Tibial nerve (tissue), 4 donors: ENCODE data around the gene PCBD1. TPM values are rescaled to one million over a fixed set of nuclear protein-coding genes. Genes with fewer than 3 reads are reported as not detected.
"Not testable (repeated sequence)": the region's sequence is repeated elsewhere in the genome, so short reads cannot be mapped to it uniquely, and the experiment has no call there.

ENCODE experiments used
- DNase-seq, 2 donors: peaks; one replicate each; pipeline ENCODE4 v3.0.0-alpha.2; 2019; ENCODE audit warnings: low spot score in 2 of 2
- H3K27ac ChIP-seq, 4 donors: fragments of 200-600 bp; sonication (generic) in 3 of 4; one replicate each; pipeline ENCODE4 v1.5.1; 2017 to 2019; ENCODE audit warnings: mild to moderate bottlenecking in 1 of 4
- H3K27me3 ChIP-seq, 2 donors: fragments of 200-600 bp; sonication (generic) in 1 of 2; one replicate each; pipeline versions ENCODE4 v1.5.1 to v1.6.0; 2017 to 2019
- H3K36me3 ChIP-seq, 3 donors: fragments of 200-600 bp; sonication (generic); one replicate each; pipeline ENCODE4 v1.5.1; 2018 to 2019
- H3K4me1 ChIP-seq, 4 donors: fragments of 200-600 bp; sonication (generic) in 3 of 4; one replicate each; pipeline ENCODE4 v1.5.1; 2017 to 2019
- H3K4me3 ChIP-seq, 4 donors: fragments of 200-600 bp; sonication (generic) in 3 of 4; one replicate each; pipeline ENCODE4 v1.5.1; 2017 to 2019; ENCODE audit warnings: mild to moderate bottlenecking in 1 of 4, moderate library complexity in 1 of 4
- H3K9me3 ChIP-seq, 4 donors: fragments of 200-600 bp; sonication (generic) in 3 of 4; one replicate each; pipeline ENCODE4 v1.5.1; 2017 to 2019
- EP300 ChIP-seq, 2 donors: sonication (generic); formaldehyde crosslinking; IDR thresholded peaks; one replicate each; pipeline ENCODE4 v1.6.1; 2017; ENCODE audit warnings: antibody characterized with exemption in 2 of 2, mild to moderate bottlenecking in 1 of 2
- POLR2A ChIP-seq, 2 donors: fragments of 450-650 bp; IDR thresholded peaks; one replicate each; pipeline ENCODE4 v1.6.1; 2017; ENCODE audit warnings: antibody characterized with exemption in 2 of 2, mild to moderate bottlenecking in 2 of 2, moderate library complexity in 2 of 2
- WGBS, 2 donors: methylation state at CpG; one replicate each; pipeline ENCODE4 v1.1.5; 2018; 5-methylcytosine and 5-hydroxymethylcytosine counted together
- total RNA-seq, 4 donors: library from RNA; depleted of rRNA; stranded (reverse); fragments of >200 nt; gene quantifications; one replicate each; pipeline ENCODE4 v1.1.0, GENCODE V29; 2016
- TF ChIP-seq, protein P1 (sequence below), 5 experiments: fragments of 200-600 bp in 3 of 5; fragments of 450-650 bp in 2 of 5; sonication (generic) in 3 of 5; IDR thresholded peaks; one replicate each; pipeline ENCODE4 v1.5.1; 2016 to 2019; ENCODE audit warnings: antibody characterized with exemption in 5 of 5, mild to moderate bottlenecking in 3 of 5, moderate library complexity in 2 of 5

PCBD1 gene
- total RNA-seq, 4 donors from 2014 or later, result 32.2 to 57.7 (median 39.1) TPM

DNA sequence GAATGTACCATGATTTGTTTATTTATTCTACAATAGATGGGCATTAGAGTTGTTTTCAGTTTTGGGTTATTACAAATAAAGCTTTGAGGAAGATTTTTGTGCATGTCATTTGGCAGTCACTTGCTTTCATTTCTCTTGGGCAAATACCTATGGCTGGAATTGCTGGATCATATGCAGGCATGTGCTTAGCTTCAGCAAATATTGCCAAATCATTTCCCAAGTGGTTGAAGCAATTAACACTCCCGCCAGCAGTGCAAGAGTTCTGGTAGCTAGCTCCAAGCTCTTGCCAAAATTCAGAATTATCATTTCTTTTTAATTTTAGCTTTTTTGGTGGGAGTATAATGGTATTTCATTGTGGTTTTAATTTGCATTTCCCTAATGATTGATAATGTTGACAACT lies 32.9 kb upstream of the PCBD1 start:
- H3K27ac ChIP-seq, result no peak overlapping the region
- H3K27me3 ChIP-seq, result no peaks in the 10 kb centered on the region
- TF ChIP-seq EP300 (IDR thresholded peaks at IDR 0.05), result no peak
- no peak overlapping the region for H3K4me3 ChIP-seq
- no peaks in the 10 kb centered on the region for H3K36me3 ChIP-seq
- DNase-seq, result no peak
- no peaks in the 10 kb centered on the region for H3K9me3 ChIP-seq
- H3K4me1 ChIP-seq, result peaks cover 0 to 4% (median 0%) of the 10 kb centered on the region in 4 donors
- 44 to 58% methylated on average over 1 of the region's 1 CpG for WGBS, 2 donors

DNA sequence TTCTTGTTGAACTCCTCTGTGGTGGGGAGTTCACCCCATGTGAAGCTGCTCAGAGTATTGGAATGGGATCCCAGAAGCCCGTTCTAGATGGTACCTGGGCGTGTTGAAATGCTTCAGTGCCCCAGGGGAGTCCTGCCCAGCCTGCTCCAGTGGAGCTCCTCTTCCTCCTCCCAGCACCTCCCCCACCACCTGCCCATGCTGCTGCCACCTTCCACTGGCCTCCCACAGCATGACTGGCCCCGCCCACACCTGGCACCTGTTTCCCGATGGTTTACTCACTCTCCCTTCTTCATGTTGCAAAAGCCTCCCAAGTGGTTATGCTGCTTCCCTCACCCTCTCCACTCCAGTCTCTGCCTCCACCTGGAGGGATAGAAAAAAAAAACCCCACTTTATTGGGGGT lies 32.2 kb upstream of the PCBD1 start:
- no peak for DNase-seq
- 57 to 69% methylated on average over 4 of the region's 4 CpGs for WGBS, 2 donors
- no peak overlapping the region for H3K4me3 ChIP-seq
- H3K4me1 ChIP-seq, result peaks cover 0 to 2% (median 0%) of the 10 kb centered on the region in 4 donors
- no peak for TF ChIP-seq EP300 (IDR thresholded peaks at IDR 0.05)
- no peak for TF ChIP-seq POLR2A (IDR thresholded peaks at IDR 0.05)
- TF ChIP-seq, protein P1, sequence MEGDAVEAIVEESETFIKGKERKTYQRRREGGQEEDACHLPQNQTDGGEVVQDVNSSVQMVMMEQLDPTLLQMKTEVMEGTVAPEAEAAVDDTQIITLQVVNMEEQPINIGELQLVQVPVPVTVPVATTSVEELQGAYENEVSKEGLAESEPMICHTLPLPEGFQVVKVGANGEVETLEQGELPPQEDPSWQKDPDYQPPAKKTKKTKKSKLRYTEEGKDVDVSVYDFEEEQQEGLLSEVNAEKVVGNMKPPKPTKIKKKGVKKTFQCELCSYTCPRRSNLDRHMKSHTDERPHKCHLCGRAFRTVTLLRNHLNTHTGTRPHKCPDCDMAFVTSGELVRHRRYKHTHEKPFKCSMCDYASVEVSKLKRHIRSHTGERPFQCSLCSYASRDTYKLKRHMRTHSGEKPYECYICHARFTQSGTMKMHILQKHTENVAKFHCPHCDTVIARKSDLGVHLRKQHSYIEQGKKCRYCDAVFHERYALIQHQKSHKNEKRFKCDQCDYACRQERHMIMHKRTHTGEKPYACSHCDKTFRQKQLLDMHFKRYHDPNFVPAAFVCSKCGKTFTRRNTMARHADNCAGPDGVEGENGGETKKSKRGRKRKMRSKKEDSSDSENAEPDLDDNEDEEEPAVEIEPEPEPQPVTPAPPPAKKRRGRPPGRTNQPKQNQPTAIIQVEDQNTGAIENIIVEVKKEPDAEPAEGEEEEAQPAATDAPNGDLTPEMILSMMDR (IDR thresholded peaks at IDR 0.05), result no peak
- H3K9me3 ChIP-seq, result no peaks in the 10 kb centered on the region
- no peak overlapping the region for H3K27ac ChIP-seq
- no peaks in the 10 kb centered on the region for H3K27me3 ChIP-seq
- H3K36me3 ChIP-seq, result no peaks in the 10 kb centered on the region

DNA sequence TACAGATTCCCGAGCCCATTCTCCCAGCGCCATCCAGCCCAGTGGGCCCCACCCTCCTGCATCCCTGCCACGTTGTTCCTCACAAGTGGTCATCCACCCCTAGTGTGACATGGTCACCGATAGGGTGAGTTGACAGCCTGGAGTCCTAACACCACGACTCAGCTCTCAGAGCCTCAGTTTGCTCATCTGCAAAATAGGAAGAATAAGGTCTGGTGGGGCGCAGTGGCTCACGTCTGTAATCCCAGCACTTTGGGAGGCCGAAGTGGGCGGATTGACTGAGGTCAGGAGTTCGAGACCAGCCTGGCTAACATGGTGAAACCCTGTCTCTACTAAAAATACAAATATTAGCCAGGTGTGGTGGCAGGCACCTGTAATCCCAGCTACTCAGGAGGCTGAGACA lies 31.5 kb upstream of the PCBD1 start:
- not testable (repeated sequence) for H3K4me1 ChIP-seq, H3K27me3 ChIP-seq, H3K27ac ChIP-seq, H3K4me3 ChIP-seq, H3K9me3 ChIP-seq, H3K36me3 ChIP-seq, DNase-seq
- WGBS, 2 donors, result 81 to 85% methylated on average over 10 of the region's 10 CpGs

DNA sequence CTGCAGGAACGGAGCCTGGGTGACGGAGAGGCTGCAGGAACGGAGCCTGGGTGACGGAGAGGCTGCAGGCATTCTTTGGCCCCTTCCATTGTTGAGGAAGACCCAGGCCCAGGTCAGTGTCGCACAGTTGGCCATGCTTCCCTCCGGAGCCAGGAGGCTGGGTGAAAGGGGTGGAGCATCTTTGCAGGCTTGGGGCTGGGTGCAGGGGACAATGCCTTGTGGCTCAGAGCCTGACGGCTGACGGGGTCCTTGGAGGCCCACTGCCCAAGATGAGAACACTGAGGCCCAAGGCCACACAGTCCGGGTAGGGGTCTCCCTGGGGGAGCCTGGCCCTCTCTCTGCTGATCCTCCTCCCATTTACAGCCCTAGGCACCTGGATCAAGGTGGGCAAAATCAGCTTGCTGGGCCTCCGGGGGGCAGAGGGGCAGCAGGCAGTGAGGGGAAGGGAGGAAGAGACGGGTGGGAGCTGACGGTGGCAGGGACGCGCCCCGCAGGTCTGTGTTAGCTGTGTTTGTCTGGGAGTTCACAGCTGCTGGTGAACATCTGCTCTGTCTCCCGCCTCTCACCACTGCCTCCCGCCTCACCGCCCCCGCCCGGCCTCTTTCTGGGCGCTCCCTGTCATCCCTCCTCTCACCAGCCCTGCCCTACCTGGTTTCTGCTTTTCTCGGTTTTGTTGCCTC lies 30.6 kb upstream of the PCBD1 start:
- no peaks in the 10 kb centered on the region for H3K9me3 ChIP-seq
- no peak for DNase-seq
- no peaks in the 10 kb centered on the region for H3K27me3 ChIP-seq
- no peak overlapping the region for H3K4me3 ChIP-seq
- WGBS, 2 donors, result 43 to 55% methylated on average over 16 to 20 of the region's 22 CpGs
- TF ChIP-seq, protein P1 (IDR thresholded peaks at IDR 0.05), result no peak
- no peak for TF ChIP-seq POLR2A (IDR thresholded peaks at IDR 0.05)
- no peak for TF ChIP-seq EP300 (IDR thresholded peaks at IDR 0.05)
- H3K4me1 ChIP-seq, result no peaks in the 10 kb centered on the region
- H3K36me3 ChIP-seq, result no peaks in the 10 kb centered on the region
- no peak overlapping the region for H3K27ac ChIP-seq

DNA sequence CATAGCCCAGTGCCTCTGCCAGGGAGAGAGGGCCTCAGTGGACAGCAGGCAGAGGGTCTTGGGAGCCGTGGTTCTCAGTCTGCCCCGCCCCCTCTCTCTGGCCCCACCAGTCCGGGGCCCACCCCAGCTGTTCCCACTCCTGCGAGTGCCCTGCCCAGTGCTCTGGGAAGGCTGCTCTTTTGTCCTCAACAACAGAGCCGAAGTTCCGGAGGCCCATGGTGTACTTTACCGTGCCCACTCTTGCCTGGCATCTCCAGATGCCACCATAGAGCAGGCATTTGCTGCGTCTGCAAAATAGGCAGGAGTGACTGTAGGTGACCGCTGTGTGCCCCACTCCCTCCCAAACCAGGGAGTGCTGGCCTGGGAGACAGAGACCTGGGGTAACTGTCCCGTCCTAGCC lies 29.3 kb upstream of the PCBD1 start:
- Histone ChIP-seq H3K27me3 (no peaks in the 10 kb centered on the region), H3K4me3 (no peak overlapping the region), H3K27ac (no peak overlapping the region), H3K36me3 (no peaks in the 10 kb centered on the region), H3K9me3 (no peaks in the 10 kb centered on the region), H3K4me1 (no peaks in the 10 kb centered on the region)
- no peak for DNase-seq
- no peak for TF ChIP-seq POLR2A (IDR thresholded peaks at IDR 0.05)
- no peak for TF ChIP-seq EP300 (IDR thresholded peaks at IDR 0.05)
- TF ChIP-seq, protein P1 (IDR thresholded peaks at IDR 0.05), result no peak
- WGBS, 2 donors, result 48 to 59% methylated on average over 4 to 10 of the region's 10 CpGs

DNA sequence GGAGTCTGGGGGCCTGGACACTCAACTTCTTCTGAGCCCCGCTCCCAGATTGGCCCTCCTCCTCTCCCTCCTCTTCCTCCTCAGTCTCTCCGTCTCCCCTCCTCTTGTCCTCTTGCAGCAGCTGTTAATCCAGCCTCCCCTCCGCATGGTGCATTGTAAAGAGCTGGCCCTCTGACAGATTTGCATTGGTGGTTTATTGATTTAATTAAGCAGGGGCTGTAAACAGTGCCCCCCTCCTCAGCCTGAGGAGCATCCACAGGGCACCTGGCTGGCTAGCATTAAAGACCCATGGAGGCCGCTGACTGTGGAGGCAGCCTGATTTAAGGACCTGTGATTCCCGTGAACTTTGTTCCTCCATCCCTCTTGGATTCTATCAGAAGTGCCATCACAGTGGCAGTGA lies 28.9 kb upstream of the PCBD1 start:
- H3K27me3 ChIP-seq, result no peaks in the 10 kb centered on the region
- no peaks in the 10 kb centered on the region for H3K4me1 ChIP-seq
- no peak for DNase-seq
- 50 to 54% methylated on average over 4 to 5 of the region's 5 CpGs for WGBS, 2 donors
- H3K36me3 ChIP-seq, result no peaks in the 10 kb centered on the region
- no peaks in the 10 kb centered on the region for H3K9me3 ChIP-seq
- H3K4me3 ChIP-seq, result no peak overlapping the region
- no peak overlapping the region for H3K27ac ChIP-seq
- TF ChIP-seq POLR2A (IDR thresholded peaks at IDR 0.05) (no peak), EP300 (IDR thresholded peaks at IDR 0.05) (no peak)
- TF ChIP-seq, protein P1 (IDR thresholded peaks at IDR 0.05), result no peak
